Panc1 (cell line): Measurements from ENCODE around the gene TMEM132E. TPM values are rescaled to one million over a fixed set of nuclear protein-coding genes. Genes with fewer than 3 reads are reported as not detected.
A peak's percentile ranks its signal among the peaks of the same experiment; 100 is the strongest.

ENCODE experiments used
- ATAC-seq: fragments of 200-7000 bp; cut with Tn5 transposase; 2 replicates; pipeline ENCODE4 v1.9.1; 2020; ENCODE audit warnings: mild to moderate bottlenecking, moderate library complexity
- BruUV-seq: library from RNA; stranded (reverse); fragments of 400-500 nt; replicated peaks from 2 replicates; lab custom pipeline; 2021; lab: Mats Ljungman, UMichigan
- CTCF ChIA-PET: fragments of 300-600 bp; sonication (Branson Sonifier 250); formaldehyde crosslinking; loops from one replicate; lab custom pipeline; 2022; ENCODE audit warnings: antibody characterized with exemption; lab: Charles Lee
- POLR2A ChIA-PET: fragments of 300-600 bp; sonication (Branson Sonifier 250); formaldehyde crosslinking; loops from one replicate; lab custom pipeline; 2022; ENCODE audit warnings: antibody characterized with exemption; lab: Charles Lee
- DNase-seq: peaks from one replicate; pipeline ENCODE4 v3.0.0-alpha.2; 2010; ENCODE audit warnings: low read depth, low spot score
- H3K27ac ChIP-seq: 2 replicates; pipeline ENCODE4 v1.5.1; 2011; ENCODE audit warnings: mild to moderate bottlenecking, low read length, inconsistent platforms
- H3K27me3 ChIP-seq: fragments of 200-500 bp; sonication (Bioruptor generic); 2 replicates; pipeline ENCODE4 v1.6.0; 2014; ENCODE audit warnings: low read length, inconsistent platforms; ENCODE audit not compliant: control insufficient read depth, insufficient read depth
- H3K36me3 ChIP-seq: fragments of 200-500 bp; sonication (Bioruptor generic); 2 replicates; pipeline ENCODE4 v1.5.1; 2014; ENCODE audit warnings: inconsistent platforms, mild to moderate bottlenecking, low read length, moderate library complexity; ENCODE audit not compliant: control insufficient read depth, insufficient read depth
- H3K4me1 ChIP-seq: 2 replicates; pipeline ENCODE4 v1.5.1; 2011; ENCODE audit warnings: inconsistent platforms, mild to moderate bottlenecking, low read length, moderate library complexity; ENCODE audit not compliant: control insufficient read depth, insufficient read depth
- H3K4me3 ChIP-seq, 2 experiments: 2 replicates each; pipeline ENCODE4 v1.5.1; 2011 to 2012; ENCODE audit warnings: low read depth in 2 of 2, low read length in 2 of 2, mild to moderate bottlenecking in 2 of 2, inconsistent platforms in 1 of 2, moderate library complexity in 1 of 2
- H3K9me3 ChIP-seq: fragments of 200-500 bp; sonication (Bioruptor generic); 2 replicates; pipeline ENCODE4 v1.5.1; 2014; ENCODE audit warnings: low read depth, mild to moderate bottlenecking, inconsistent platforms, low read length, moderate library complexity; ENCODE audit not compliant: control insufficient read depth, insufficient read depth
- CTCF ChIP-seq: fragments of 450-650 bp; IDR thresholded peaks from 2 replicates; pipeline ENCODE4 v1.5.1; 2017; ENCODE audit warnings: mild to moderate bottlenecking
- POLR2AphosphoS5 ChIP-seq: IDR thresholded peaks from 2 replicates; pipeline ENCODE4 v1.6.1; 2012; ENCODE audit warnings: mild to moderate bottlenecking, low read depth, low read length, moderate library complexity
- SIN3A ChIP-seq: IDR thresholded peaks from 2 replicates; pipeline ENCODE4 v1.6.1; 2012; ENCODE audit warnings: low read depth, mild to moderate bottlenecking, low read length, moderate library complexity, borderline replicate concordance; ENCODE audit not compliant: insufficient read depth
- TCF7L2 ChIP-seq: IDR thresholded peaks from 2 replicates; pipeline ENCODE4 v1.6.1; 2011; ENCODE audit warnings: mild to moderate bottlenecking, low read depth, low read length, inconsistent platforms
- in situ Hi-C: cut with HindIII; loops from 2 replicates; pipeline ENCODE4 v1.10.0; 2016; ENCODE audit warnings: low sequenced_read_pairs, low pct_unique_long_range_greater_than_20kb
- intact Hi-C: fragments of 100-400 bp; cut with micrococcal nuclease; formaldehyde crosslinking; loops from one replicate; pipeline ENCODE4 v1.10.0; 2022; ENCODE audit not compliant: unreplicated experiment
- total RNA-seq: library from RNA; stranded (reverse); gene quantifications from one replicate; pipeline ENCODE4 v1.2.1, GENCODE V29; 2021; ENCODE audit not compliant: unreplicated experiment
- TF ChIP-seq, protein P1 (sequence below), 2 experiments: IDR thresholded peaks; 2 replicates each; pipeline ENCODE4 v1.6.1; 2011 to 2012; ENCODE audit warnings: low read depth in 2 of 2, control low read depth in 1 of 2, low read length in 1 of 2, mild to moderate bottlenecking in 1 of 2, moderate library complexity in 1 of 2; ENCODE audit not compliant: insufficient read depth in 1 of 2

TMEM132E gene
- total RNA-seq, 1 experiment from 2014 or later = not detected

GRCh38 chr17:34613064-34614019 lies 34.0 kb downstream of the TMEM132E start:
- in situ Hi-C loops = no loop called here

GRCh38 chr17:34614698-34615097 lies 35.3 kb downstream of the TMEM132E start:
- H3K27me3 ChIP-seq = peaks cover 8% of the 10 kb centered on the region; the same call in 1 of the 2 replicates
- H3K9me3 ChIP-seq = no peaks in the 10 kb centered on the region
- H3K36me3 ChIP-seq = no peaks in the 10 kb centered on the region
- intact Hi-C loops (no loop called here), in situ Hi-C loops (no loop called here)
- ChIA-PET CTCF (no interaction called here), POLR2A (no interaction called here)
- H3K4me3 ChIP-seq = no peak overlapping the region
- no peaks in the 10 kb centered on the region for H3K4me1 ChIP-seq
- TF ChIP-seq, protein P1, sequence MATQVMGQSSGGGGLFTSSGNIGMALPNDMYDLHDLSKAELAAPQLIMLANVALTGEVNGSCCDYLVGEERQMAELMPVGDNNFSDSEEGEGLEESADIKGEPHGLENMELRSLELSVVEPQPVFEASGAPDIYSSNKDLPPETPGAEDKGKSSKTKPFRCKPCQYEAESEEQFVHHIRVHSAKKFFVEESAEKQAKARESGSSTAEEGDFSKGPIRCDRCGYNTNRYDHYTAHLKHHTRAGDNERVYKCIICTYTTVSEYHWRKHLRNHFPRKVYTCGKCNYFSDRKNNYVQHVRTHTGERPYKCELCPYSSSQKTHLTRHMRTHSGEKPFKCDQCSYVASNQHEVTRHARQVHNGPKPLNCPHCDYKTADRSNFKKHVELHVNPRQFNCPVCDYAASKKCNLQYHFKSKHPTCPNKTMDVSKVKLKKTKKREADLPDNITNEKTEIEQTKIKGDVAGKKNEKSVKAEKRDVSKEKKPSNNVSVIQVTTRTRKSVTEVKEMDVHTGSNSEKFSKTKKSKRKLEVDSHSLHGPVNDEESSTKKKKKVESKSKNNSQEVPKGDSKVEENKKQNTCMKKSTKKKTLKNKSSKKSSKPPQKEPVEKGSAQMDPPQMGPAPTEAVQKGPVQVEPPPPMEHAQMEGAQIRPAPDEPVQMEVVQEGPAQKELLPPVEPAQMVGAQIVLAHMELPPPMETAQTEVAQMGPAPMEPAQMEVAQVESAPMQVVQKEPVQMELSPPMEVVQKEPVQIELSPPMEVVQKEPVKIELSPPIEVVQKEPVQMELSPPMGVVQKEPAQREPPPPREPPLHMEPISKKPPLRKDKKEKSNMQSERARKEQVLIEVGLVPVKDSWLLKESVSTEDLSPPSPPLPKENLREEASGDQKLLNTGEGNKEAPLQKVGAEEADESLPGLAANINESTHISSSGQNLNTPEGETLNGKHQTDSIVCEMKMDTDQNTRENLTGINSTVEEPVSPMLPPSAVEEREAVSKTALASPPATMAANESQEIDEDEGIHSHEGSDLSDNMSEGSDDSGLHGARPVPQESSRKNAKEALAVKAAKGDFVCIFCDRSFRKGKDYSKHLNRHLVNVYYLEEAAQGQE (IDR thresholded peaks at IDR 0.05; ENCODE audit: insufficient read depth in 1 of 2, low read depth in 2 of 2, low read length in 1 of 2) = no peak
- TF ChIP-seq TCF7L2 (no peak), SIN3A (no peak), POLR2AphosphoS5 (no peak), CTCF (no peak)
- DNase-seq (no peak), ATAC-seq (0 out of 2 replicates have a peak, but pooled peaks have one; percentile 23)
- H3K27ac ChIP-seq = no peak overlapping the region
- BruUV-seq = no TSS peak

More at GRCh38 chr17:34613064-34614019, 34.0 kb downstream of the TMEM132E start:
- no TSS peak for BruUV-seq
- TF ChIP-seq CTCF (no peak), SIN3A (no peak), POLR2AphosphoS5 (no peak)
- intact Hi-C loops = no loop called here
- H3K27me3 ChIP-seq = peaks cover 14% of the 10 kb centered on the region; the same call in 1 of the 2 replicates
- ChIA-PET POLR2A (interaction anchor here (0.7 kb wide), 1 partner anchor 367 kb away, joined by 5 read pairs; the partner anchor contains the start of gene LIG3), CTCF (no interaction called here)
- H3K9me3 ChIP-seq = no peaks in the 10 kb centered on the region
- H3K27ac ChIP-seq = no peak overlapping the region
- no peak for ATAC-seq
- H3K36me3 ChIP-seq = no peaks in the 10 kb centered on the region
- no peaks in the 10 kb centered on the region for H3K4me1 ChIP-seq
- no peak for DNase-seq
- H3K4me3 ChIP-seq = no peak overlapping the region
